HEK293 (cell line): ENCODE results near the gene PEX3.

Experiments used
- GLI4 ChIP-seq: fragments of 450-650 bp; formaldehyde crosslinking; IDR thresholded peaks from 2 replicates; pipeline ENCODE4 v1.5.1; 2016; ENCODE audit warnings: missing biosample characterization, missing genetic modification characterization
- KLF10 ChIP-seq: fragments of 450-650 bp; IDR thresholded peaks from 2 replicates; pipeline ENCODE4 v1.5.1; 2018; ENCODE audit warnings: missing biosample characterization, mild to moderate bottlenecking, missing genetic modification characterization
- KLF7 ChIP-seq: fragments of 450-650 bp; formaldehyde crosslinking; IDR thresholded peaks from 2 replicates; pipeline ENCODE4 v1.5.1; 2016; ENCODE audit warnings: missing biosample characterization, missing genetic modification characterization, borderline replicate concordance
- SETDB1 ChIP-seq: IDR thresholded peaks from one replicate; pipeline ENCODE4 v1.6.1; 2017; ENCODE audit warnings: mild to moderate bottlenecking, low read length, moderate library complexity, mixed read lengths; ENCODE audit not compliant: insufficient read length
- SP3 ChIP-seq: fragments of 450-650 bp; formaldehyde crosslinking; IDR thresholded peaks from 2 replicates; pipeline ENCODE4 v1.5.1; 2016; ENCODE audit warnings: missing biosample characterization, missing genetic modification characterization
- TCF7L2 ChIP-seq: IDR thresholded peaks from 2 replicates; pipeline ENCODE4 v1.6.1; 2011; ENCODE audit warnings: low read depth, mild to moderate bottlenecking, inconsistent platforms, low read length, moderate library complexity, borderline replicate concordance
- ZBTB1 ChIP-seq: fragments of 450-650 bp; formaldehyde crosslinking; IDR thresholded peaks from 2 replicates; pipeline ENCODE4 v1.5.1; 2016; ENCODE audit warnings: missing biosample characterization, missing genetic modification characterization
- ZBTB17 ChIP-seq: fragments of 450-650 bp; formaldehyde crosslinking; IDR thresholded peaks from 2 replicates; pipeline ENCODE4 v1.5.1; 2016; ENCODE audit warnings: missing biosample characterization, missing genetic modification characterization
- ZIC2 ChIP-seq: fragments of 450-650 bp; formaldehyde crosslinking; IDR thresholded peaks from 2 replicates; pipeline ENCODE4 v1.5.1; 2016; ENCODE audit warnings: missing biosample characterization, missing genetic modification characterization
- ZNF138 ChIP-seq: fragments of 450-650 bp; formaldehyde crosslinking; IDR thresholded peaks from 2 replicates; pipeline ENCODE4 v1.5.1; 2016; ENCODE audit warnings: missing biosample characterization, missing genetic modification characterization, borderline replicate concordance
- ZNF311 ChIP-seq: fragments of 450-650 bp; formaldehyde crosslinking; IDR thresholded peaks from 2 replicates; pipeline ENCODE4 v1.5.1; 2017; ENCODE audit warnings: missing biosample characterization, missing genetic modification characterization, borderline replicate concordance
- ZNF433 ChIP-seq: fragments of 450-650 bp; formaldehyde crosslinking; IDR thresholded peaks from 2 replicates; pipeline ENCODE4 v1.5.1; 2016; ENCODE audit warnings: missing biosample characterization, missing genetic modification characterization, low read depth
- ZNF555 ChIP-seq: fragments of 450-650 bp; formaldehyde crosslinking; conservative IDR thresholded peaks from 2 replicates; pipeline ENCODE4 v1.5.1; 2017; ENCODE audit warnings: missing biosample characterization, mild to moderate bottlenecking, missing genetic modification characterization, inconsistent platforms
- ZNF571 ChIP-seq: fragments of 450-650 bp; formaldehyde crosslinking; IDR thresholded peaks from 2 replicates; pipeline ENCODE4 v1.5.0; 2017; ENCODE audit warnings: missing biosample characterization, missing genetic modification characterization
- ZNF658 ChIP-seq: fragments of 450-650 bp; formaldehyde crosslinking; IDR thresholded peaks from 2 replicates; pipeline ENCODE4; 2016; ENCODE audit warnings: missing biosample characterization, missing genetic modification characterization
- ZNF664 ChIP-seq: fragments of 450-650 bp; formaldehyde crosslinking; IDR thresholded peaks from 2 replicates; pipeline ENCODE4 v1.5.1; 2016; ENCODE audit warnings: missing biosample characterization, missing genetic modification characterization
- ZNF701 ChIP-seq: fragments of 450-650 bp; formaldehyde crosslinking; IDR thresholded peaks from 2 replicates; pipeline ENCODE4 v1.5.1; 2016; ENCODE audit warnings: missing biosample characterization, missing genetic modification characterization
- ZNF768 ChIP-seq: fragments of 450-650 bp; formaldehyde crosslinking; IDR thresholded peaks from 2 replicates; pipeline ENCODE4 v1.5.1; 2018; ENCODE audit warnings: missing biosample characterization, mild to moderate bottlenecking, missing genetic modification characterization
- ZNF791 ChIP-seq: fragments of 450-650 bp; formaldehyde crosslinking; IDR thresholded peaks from 2 replicates; pipeline ENCODE4 v1.5.1; 2016; ENCODE audit warnings: missing biosample characterization, missing genetic modification characterization
- TF ChIP-seq, protein P1 (sequence below): fragments of 450-650 bp; formaldehyde crosslinking; conservative IDR thresholded peaks from 2 replicates; pipeline ENCODE4 v1.5.1; 2016; ENCODE audit warnings: low read depth, missing biosample characterization, missing genetic modification characterization
- TF ChIP-seq, protein P2 (sequence below): fragments of 450-650 bp; formaldehyde crosslinking; IDR thresholded peaks from 2 replicates; pipeline ENCODE4 v1.5.1; 2016; ENCODE audit warnings: missing biosample characterization, missing genetic modification characterization
- TF ChIP-seq, protein P3 (sequence below): fragments of 450-650 bp; formaldehyde crosslinking; IDR thresholded peaks from 2 replicates; pipeline ENCODE4 v1.5.1; 2016; ENCODE audit warnings: missing biosample characterization, missing genetic modification characterization
- TF ChIP-seq, protein P4 (sequence below): fragments of 450-650 bp; formaldehyde crosslinking; IDR thresholded peaks from 2 replicates; pipeline ENCODE4 v1.5.1; 2016; ENCODE audit warnings: missing biosample characterization, missing genetic modification characterization, low read depth
- TF ChIP-seq, protein P5 (sequence below): fragments of 450-650 bp; formaldehyde crosslinking; IDR thresholded peaks from 2 replicates; pipeline ENCODE4 v1.5.1; 2017; ENCODE audit warnings: missing biosample characterization, missing genetic modification characterization
- TF ChIP-seq, protein P6 (sequence below): fragments of 450-650 bp; formaldehyde crosslinking; IDR thresholded peaks from 2 replicates; pipeline ENCODE4 v1.5.1; 2016; ENCODE audit warnings: missing biosample characterization, missing genetic modification characterization

Gene PEX3

DNA sequence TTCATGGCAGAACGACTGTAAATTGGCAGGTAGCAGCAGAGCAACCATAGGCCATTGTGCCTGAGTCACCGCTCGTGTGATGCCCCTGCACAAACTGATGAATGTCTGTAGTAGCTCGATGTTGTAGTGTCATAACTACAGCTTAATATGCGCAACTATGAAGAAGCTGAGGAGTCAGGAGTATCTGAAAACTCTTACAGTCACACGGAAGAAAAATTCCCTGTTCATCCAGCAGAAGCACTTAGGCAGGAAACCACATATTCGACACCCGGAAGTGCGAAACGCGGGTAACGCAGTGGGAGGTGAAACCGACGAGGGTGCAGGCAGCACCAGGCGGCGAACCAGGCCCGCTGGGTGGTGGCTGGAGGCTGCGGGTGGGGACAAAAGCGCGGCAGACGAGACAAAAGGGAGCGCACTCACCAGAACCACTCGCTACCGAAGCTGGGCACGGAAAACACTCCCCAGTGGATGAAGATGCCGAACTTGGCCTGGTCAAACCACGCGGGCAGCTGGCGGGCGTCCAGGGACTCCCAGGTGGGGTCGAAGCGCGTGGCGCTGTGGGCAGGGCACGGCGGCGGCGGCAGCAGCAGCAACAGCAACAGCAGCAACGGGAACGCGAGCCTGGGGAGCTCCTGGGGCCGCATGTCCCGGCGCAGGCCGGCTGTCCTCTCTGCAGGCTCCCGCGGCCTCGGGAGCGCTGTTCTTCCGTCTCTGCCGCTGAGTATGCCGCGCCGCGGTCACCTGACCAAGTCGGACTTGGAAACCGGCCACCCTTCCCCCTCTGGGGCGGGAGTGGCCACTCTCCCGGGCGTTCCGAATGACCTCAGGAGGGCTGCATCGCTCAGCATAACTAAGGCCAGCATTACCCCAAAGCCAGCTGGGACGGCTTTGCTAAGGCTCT is 60.6 kb downstream of the PEX3 start, which contains the start of gene FUCA2 (continued):
- TF ChIP-seq, protein P1, sequence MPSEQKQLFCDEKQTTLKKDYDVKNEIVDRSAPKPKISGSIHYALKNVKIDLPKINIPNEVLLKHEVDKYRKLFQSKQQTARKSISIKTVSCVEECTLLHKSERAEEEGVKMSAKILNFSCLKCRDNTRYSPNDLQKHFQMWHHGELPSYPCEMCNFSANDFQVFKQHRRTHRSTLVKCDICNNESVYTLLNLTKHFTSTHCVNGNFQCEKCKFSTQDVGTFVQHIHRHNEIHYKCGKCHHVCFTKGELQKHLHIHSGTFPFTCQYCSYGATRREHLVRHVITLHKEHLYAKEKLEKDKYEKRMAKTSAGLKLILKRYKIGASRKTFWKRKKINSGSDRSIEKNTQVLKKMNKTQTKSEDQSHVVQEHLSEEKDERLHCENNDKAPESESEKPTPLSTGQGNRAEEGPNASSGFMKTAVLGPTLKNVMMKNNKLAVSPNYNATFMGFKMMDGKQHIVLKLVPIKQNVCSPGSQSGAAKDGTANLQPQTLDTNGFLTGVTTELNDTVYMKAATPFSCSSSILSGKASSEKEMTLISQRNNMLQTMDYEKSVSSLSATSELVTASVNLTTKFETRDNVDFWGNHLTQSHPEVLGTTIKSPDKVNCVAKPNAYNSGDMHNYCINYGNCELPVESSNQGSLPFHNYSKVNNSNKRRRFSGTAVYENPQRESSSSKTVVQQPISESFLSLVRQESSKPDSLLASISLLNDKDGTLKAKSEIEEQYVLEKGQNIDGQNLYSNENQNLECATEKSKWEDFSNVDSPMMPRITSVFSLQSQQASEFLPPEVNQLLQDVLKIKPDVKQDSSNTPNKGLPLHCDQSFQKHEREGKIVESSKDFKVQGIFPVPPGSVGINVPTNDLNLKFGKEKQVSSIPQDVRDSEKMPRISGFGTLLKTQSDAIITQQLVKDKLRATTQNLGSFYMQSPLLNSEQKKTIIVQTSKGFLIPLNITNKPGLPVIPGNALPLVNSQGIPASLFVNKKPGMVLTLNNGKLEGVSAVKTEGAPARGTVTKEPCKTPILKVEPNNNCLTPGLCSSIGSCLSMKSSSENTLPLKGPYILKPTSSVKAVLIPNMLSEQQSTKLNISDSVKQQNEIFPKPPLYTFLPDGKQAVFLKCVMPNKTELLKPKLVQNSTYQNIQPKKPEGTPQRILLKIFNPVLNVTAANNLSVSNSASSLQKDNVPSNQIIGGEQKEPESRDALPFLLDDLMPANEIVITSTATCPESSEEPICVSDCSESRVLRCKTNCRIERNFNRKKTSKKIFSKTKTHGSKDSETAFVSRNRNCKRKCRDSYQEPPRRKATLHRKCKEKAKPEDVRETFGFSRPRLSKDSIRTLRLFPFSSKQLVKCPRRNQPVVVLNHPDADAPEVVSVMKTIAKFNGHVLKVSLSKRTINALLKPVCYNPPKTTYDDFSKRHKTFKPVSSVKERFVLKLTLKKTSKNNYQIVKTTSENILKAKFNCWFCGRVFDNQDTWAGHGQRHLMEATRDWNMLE, result peak; percentile 80
- TF ChIP-seq, protein P2, sequence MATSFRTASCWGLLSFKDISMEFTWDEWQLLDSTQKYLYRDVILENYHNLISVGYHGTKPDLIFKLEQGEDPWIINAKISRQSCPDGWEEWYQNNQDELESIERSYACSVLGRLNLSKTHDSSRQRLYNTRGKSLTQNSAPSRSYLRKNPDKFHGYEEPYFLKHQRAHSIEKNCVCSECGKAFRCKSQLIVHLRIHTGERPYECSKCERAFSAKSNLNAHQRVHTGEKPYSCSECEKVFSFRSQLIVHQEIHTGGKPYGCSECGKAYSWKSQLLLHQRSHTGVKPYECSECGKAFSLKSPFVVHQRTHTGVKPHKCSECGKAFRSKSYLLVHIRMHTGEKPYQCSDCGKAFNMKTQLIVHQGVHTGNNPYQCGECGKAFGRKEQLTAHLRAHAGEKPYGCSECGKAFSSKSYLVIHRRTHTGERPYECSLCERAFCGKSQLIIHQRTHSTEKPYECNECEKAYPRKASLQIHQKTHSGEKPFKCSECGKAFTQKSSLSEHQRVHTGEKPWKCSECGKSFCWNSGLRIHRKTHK (tag by site-specific recombination), result no peak
- peak; percentile 93 for TF ChIP-seq ZIC2
- TF ChIP-seq, protein P3, sequence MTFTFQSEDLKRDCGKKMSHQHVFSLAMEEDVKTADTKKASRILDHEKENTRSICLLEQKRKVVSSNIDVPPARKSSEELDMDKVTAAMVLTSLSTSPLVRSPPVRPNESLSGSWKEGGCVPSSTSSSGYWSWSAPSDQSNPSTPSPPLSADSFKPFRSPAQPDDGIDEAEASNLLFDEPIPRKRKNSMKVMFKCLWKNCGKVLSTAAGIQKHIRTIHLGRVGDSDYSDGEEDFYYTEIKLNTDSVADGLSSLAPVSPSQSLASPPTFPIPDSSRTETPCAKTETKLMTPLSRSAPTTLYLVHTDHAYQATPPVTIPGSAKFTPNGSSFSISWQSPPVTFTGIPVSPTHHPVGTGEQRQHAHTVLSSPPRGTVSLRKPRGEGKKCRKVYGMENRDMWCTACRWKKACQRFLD (tag by site-specific recombination), result no peak
- no peak for TF ChIP-seq ZNF791
- peak; percentile 32 for TF ChIP-seq SETDB1
- no peak for TF ChIP-seq ZNF555 (tag by site-specific recombination)
- no peak for TF ChIP-seq ZNF138
- 0 out of 2 replicates have a peak, but pooled peaks have one; percentile 5 for TF ChIP-seq ZNF664 (tag by site-specific recombination)
- peak; percentile 81 for TF ChIP-seq ZBTB17 (tag by site-specific recombination)
- TF ChIP-seq ZNF768, result peak; percentile 23; the same call in 1 of the 2 replicates
- peak; percentile 45 for TF ChIP-seq KLF7 (tag by site-specific recombination)
- TF ChIP-seq, protein P4, sequence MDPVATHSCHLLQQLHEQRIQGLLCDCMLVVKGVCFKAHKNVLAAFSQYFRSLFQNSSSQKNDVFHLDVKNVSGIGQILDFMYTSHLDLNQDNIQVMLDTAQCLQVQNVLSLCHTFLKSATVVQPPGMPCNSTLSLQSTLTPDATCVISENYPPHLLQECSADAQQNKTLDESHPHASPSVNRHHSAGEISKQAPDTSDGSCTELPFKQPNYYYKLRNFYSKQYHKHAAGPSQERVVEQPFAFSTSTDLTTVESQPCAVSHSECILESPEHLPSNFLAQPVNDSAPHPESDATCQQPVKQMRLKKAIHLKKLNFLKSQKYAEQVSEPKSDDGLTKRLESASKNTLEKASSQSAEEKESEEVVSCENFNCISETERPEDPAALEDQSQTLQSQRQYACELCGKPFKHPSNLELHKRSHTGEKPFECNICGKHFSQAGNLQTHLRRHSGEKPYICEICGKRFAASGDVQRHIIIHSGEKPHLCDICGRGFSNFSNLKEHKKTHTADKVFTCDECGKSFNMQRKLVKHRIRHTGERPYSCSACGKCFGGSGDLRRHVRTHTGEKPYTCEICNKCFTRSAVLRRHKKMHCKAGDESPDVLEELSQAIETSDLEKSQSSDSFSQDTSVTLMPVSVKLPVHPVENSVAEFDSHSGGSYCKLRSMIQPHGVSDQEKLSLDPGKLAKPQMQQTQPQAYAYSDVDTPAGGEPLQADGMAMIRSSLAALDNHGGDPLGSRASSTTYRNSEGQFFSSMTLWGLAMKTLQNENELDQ (tag by site-specific recombination), result no peak
- no peak; the same call in 1 of the 2 replicates for TF ChIP-seq ZBTB1
- no peak for TF ChIP-seq ZNF701 (tag by site-specific recombination)
- TF ChIP-seq ZNF658 (tag by site-specific recombination), result no peak
- peak; percentile 84 for TF ChIP-seq GLI4 (tag by site-specific recombination)
- 0 out of 2 replicates have a peak, but pooled peaks have one; percentile 12 for TF ChIP-seq KLF10 (tag by site-specific recombination)
- TF ChIP-seq ZNF571 (tag by site-specific recombination), result no peak
- TF ChIP-seq ZNF311 (tag by site-specific recombination), result no peak
- TF ChIP-seq, protein P5, sequence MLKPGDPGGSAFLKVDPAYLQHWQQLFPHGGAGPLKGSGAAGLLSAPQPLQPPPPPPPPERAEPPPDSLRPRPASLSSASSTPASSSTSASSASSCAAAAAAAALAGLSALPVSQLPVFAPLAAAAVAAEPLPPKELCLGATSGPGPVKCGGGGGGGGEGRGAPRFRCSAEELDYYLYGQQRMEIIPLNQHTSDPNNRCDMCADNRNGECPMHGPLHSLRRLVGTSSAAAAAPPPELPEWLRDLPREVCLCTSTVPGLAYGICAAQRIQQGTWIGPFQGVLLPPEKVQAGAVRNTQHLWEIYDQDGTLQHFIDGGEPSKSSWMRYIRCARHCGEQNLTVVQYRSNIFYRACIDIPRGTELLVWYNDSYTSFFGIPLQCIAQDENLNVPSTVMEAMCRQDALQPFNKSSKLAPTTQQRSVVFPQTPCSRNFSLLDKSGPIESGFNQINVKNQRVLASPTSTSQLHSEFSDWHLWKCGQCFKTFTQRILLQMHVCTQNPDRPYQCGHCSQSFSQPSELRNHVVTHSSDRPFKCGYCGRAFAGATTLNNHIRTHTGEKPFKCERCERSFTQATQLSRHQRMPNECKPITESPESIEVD (tag by site-specific recombination), result no peak
- TF ChIP-seq, protein P6, sequence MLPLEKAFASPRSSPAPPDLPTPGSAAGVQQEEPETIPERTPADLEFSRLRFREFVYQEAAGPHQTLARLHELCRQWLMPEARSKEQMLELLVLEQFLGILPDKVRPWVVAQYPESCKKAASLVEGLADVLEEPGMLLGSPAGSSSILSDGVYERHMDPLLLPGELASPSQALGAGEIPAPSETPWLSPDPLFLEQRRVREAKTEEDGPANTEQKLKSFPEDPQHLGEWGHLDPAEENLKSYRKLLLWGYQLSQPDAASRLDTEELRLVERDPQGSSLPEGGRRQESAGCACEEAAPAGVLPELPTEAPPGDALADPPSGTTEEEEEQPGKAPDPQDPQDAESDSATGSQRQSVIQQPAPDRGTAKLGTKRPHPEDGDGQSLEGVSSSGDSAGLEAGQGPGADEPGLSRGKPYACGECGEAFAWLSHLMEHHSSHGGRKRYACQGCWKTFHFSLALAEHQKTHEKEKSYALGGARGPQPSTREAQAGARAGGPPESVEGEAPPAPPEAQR (tag by site-specific recombination), result no peak
- no peak for TF ChIP-seq ZNF433 (tag by site-specific recombination)
- TF ChIP-seq TCF7L2, result no peak
- TF ChIP-seq SP3, result no peak; the same call in 1 of the 2 replicates
